Dedifferentiated amniotic fluid mesenchymal stem cell (primary cell): ENCODE measurements around the gene STARD7.

Source experiments
- DNase-seq: peaks from one replicate; pipeline ENCODE4 v3.0.0-alpha.2; 2016; ENCODE audit errors: extremely low spot score

The STARD7 gene

GRCh38 chr2:96136129-96136720 is 72.4 kb downstream of the STARD7 start:
- DNase-seq = no peak

DNA sequence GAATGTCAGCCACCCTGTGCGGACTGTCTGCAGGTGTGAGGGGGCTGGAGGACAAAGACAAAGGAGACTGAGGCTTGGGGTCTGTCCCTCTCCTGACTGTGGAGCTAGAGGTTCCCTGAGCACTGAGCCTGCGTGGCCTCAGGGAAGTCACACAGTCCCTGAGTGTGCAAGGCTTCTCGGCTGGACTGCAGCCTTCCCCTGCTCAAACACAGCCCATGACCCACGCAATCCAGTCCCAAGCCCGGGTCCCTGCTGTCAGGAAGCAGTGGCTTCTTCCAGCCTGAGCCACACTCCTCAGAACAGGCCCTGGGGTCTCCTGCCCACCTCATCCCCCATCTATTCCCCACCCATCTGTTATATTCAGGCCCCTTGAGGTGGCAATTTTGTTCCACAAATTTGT is 73.0 kb downstream of the STARD7 start:
- DNase-seq = no peak

DNA sequence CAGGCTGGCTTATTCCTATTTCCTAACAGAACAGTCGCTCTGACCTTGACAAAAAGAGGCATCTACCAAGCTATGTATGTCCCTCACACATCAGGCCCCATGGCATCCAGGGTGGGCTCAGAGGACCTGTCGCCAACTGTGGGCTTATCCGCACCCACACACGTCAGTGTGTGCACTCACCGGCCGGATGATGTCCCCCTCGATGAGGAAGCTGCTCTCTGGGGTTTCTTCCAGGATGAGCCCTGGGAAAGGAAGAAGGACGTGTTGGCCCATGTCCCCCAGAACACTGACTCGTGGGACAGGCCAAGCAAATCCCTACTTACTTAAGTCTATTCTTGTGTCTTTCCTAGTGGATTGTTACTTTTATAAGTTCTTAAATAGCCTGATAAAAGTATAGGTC is 73.5 kb downstream of the STARD7 start:
- no peak for DNase-seq
